HG03442 (cell line): Measurements from ENCODE around the gene ISYNA1.

Experiments
- ATAC-seq: cut with Tn5 transposase; IDR thresholded peaks from one replicate; pipeline ENCODE4 v1.9.1; 2021; ENCODE audit warnings: mild to moderate bottlenecking, moderate library complexity; ENCODE audit not compliant: unreplicated experiment

The ISYNA1 gene

GRCh38 chr19:18445262-18445948 is 7.5 kb upstream of the ISYNA1 start:
- ATAC-seq, result no peak

GRCh38 chr19:18444513-18444912 is 6.6 kb upstream of the ISYNA1 start:
- no peak for ATAC-seq

- ATAC-seq, result no peak
Measured at GRCh38 chr19:18443831-18444230, 5.9 kb upstream of the ISYNA1 start.

GRCh38 chr19:18443406-18443805 is 5.5 kb upstream of the ISYNA1 start:
- ATAC-seq, result no peak

GRCh38 chr19:18442941-18443340 is 5.0 kb upstream of the ISYNA1 start:
- ATAC-seq, result no peak

- no peak for ATAC-seq
Measured at GRCh38 chr19:18441804-18442788, 4.2 kb upstream of the ISYNA1 start.

GRCh38 chr19:18440936-18441803 is 3.2 kb upstream of the ISYNA1 start:
- ATAC-seq, result no peak

GRCh38 chr19:18440415-18440877 is 2.5 kb upstream of the ISYNA1 start:
- no peak for ATAC-seq

- ATAC-seq, result no peak
Measured at GRCh38 chr19:18439910-18440237, 1.9 kb upstream of the ISYNA1 start.

GRCh38 chr19:18439025-18439909 is 1.3 kb upstream of the ISYNA1 start:
- ATAC-seq, result no peak

GRCh38 chr19:18438331-18439024 is 545 bp upstream of the ISYNA1 start:
- no peak for ATAC-seq

- ATAC-seq, result peak; percentile 41
Measured at GRCh38 chr19:18436671-18437490, 1.1 kb downstream of the ISYNA1 start.

- ATAC-seq, result no peak
Measured at GRCh38 chr19:18435842-18436670, 1.9 kb downstream of the ISYNA1 start.

- no peak for ATAC-seq
Measured at GRCh38 chr19:18435178-18435841, 2.6 kb downstream of the ISYNA1 start.

GRCh38 chr19:18434411-18435175 is 3.3 kb downstream of the ISYNA1 start:
- ATAC-seq, result no peak

- ATAC-seq, result no peak
Measured at GRCh38 chr19:18433735-18434398, 4.1 kb downstream of the ISYNA1 start.
